Fibroblast of lung (primary cell): ENCODE measurements around the gene TJP1. TPM values are rescaled to one million over a fixed set of nuclear protein-coding genes. Genes with fewer than 3 reads are reported as not detected.
A peak's percentile ranks its signal among the peaks of the same experiment; 100 is the strongest.

ENCODE experiments used
- DNase-seq, 2 donors: peaks; one replicate each; pipeline versions ENCODE4 v3.0.0 to v3.0.0-alpha.2; 2010; ENCODE audit warnings: low read depth in 2 of 2
- H2AFZ ChIP-seq: 2 replicates; pipeline ENCODE4 v1.5.1; 2012; ENCODE audit warnings: low read length, control low read depth, inconsistent platforms
- H3K27ac ChIP-seq: 2 replicates; pipeline ENCODE4 v1.5.1; 2011; ENCODE audit warnings: low read length, control low read depth; ENCODE audit not compliant: insufficient read depth
- H3K27me3 ChIP-seq: 2 replicates; pipeline ENCODE4 v1.5.1; 2011; ENCODE audit warnings: mild to moderate bottlenecking, low read length; ENCODE audit not compliant: control insufficient read depth, insufficient read depth
- H3K36me3 ChIP-seq: 2 replicates; pipeline ENCODE4 v1.5.1; 2011; ENCODE audit warnings: low read length; ENCODE audit not compliant: control insufficient read depth, insufficient read depth
- H3K4me1 ChIP-seq: 2 replicates; pipeline ENCODE4 v1.5.1; 2011; ENCODE audit warnings: low read length; ENCODE audit not compliant: control insufficient read depth, insufficient read depth; ENCODE audit errors: extremely low read depth
- H3K4me2 ChIP-seq: 2 replicates; pipeline ENCODE4 v1.5.1; 2011; ENCODE audit warnings: low read length, control low read depth; ENCODE audit not compliant: insufficient read depth; ENCODE audit errors: extremely low read depth
- H3K4me3 ChIP-seq, 4 experiments: fragments of 200-600 bp in 1 of 4; sonication (generic) in 1 of 4; replicated peaks in 1 of 4; 2 replicates each; pipeline ENCODE4 v1.5.1; 2011 to 2016; ENCODE audit warnings: low read length in 4 of 4, low read depth in 3 of 4, mild to moderate bottlenecking in 3 of 4, control low read depth in 2 of 4, inconsistent platforms in 1 of 4, mixed read lengths in 1 of 4; ENCODE audit not compliant: insufficient read depth in 1 of 4; ENCODE audit errors: control extremely low read depth in 1 of 4
- H3K79me2 ChIP-seq: 2 replicates; pipeline ENCODE4 v1.5.1; 2012; ENCODE audit warnings: mild to moderate bottlenecking, low read length, inconsistent platforms; ENCODE audit not compliant: control insufficient read depth, insufficient read depth
- H3K9ac ChIP-seq: 2 replicates; pipeline ENCODE4 v1.5.1; 2011; ENCODE audit warnings: mild to moderate bottlenecking, low read length, control low read depth; ENCODE audit not compliant: insufficient read depth
- H3K9me3 ChIP-seq: 2 replicates; pipeline ENCODE4 v1.5.1; 2012; ENCODE audit warnings: low read depth, low read length; ENCODE audit not compliant: control insufficient read depth, insufficient read depth
- H4K20me1 ChIP-seq: 2 replicates; pipeline ENCODE4 v1.5.1; 2011; ENCODE audit warnings: low read length; ENCODE audit not compliant: control insufficient read depth, insufficient read depth; ENCODE audit errors: extremely low read depth
- EZH2 ChIP-seq: IDR thresholded peaks from 2 replicates; pipeline ENCODE4 v1.5.1; 2012; ENCODE audit warnings: low read length, control low read depth, mild to moderate bottlenecking; ENCODE audit errors: missing control alignments
- polyA plus RNA-seq, 2 donors: library from polyadenylated mRNA; depleted of rRNA in 1 of 2; stranded (reverse) in 1 of 2; unstranded in 1 of 2; fragments of >200 nt; gene quantifications; 2 replicates each; pipeline ENCODE4 v1.2.1, GENCODE V29; 2011 to 2012; ENCODE audit warnings: missing spikeins in 1 of 2
- total RNA-seq: library from RNA; depleted of rRNA; stranded (reverse); fragments of >200 nt; gene quantifications from 2 replicates; pipeline ENCODE4 v1.2.1, GENCODE V29; 2014
- TF ChIP-seq, protein P1 (sequence below), 2 donors: IDR thresholded peaks in 1 of 2; conservative IDR thresholded peaks in 1 of 2; 1 replicate in 1 of 2; 2 replicates in 1 of 2; pipeline ENCODE4 v1.5.1; 2011 to 2012; ENCODE audit warnings: low read length in 2 of 2, control low read depth in 1 of 2, inconsistent platforms in 1 of 2, low read depth in 1 of 2, mild to moderate bottlenecking in 1 of 2

The TJP1 gene
- total and polyA plus RNA-seq, 2 donors (not counting 1 experiment from before 2014, with no cell fraction given), result 53.7 to 110 TPM

DNA sequence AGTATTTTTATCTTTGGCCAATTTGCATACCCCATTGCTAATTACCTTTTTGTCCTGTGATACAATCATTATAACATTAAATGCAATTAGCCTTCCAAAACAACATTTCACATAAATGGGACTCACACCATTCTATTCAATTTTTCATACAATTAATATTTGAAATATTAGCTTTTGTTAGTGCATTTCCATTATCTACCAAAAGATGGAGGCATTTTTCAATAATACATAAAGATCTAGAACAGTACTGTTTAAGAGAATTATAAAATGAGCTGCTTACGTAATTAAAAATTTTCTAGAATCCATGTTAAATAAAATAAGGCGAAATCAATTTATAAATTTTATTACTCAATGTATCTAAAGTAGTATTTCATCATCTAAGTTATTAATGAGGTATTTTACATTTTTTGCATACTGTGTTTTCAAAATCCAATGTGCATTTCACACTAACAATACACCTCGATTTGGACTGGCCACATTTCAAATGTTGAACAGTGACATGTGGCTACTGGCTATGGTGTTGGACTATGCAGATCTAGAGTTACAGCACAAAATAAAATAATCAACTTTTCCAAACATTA, 74.3 kb downstream of the TJP1 start:
- Histone ChIP-seq H3K36me3 (no peaks in the 10 kb centered on the region), H2AFZ (no peak overlapping the region), H3K27me3 (no peaks in the 10 kb centered on the region), H4K20me1 (no peaks in the 10 kb centered on the region), H3K4me3 (no peak overlapping the region), H3K9ac (no peak overlapping the region), H3K4me2 (no peak overlapping the region), H3K4me1 (no peaks in the 10 kb centered on the region), H3K9me3 (no peaks in the 10 kb centered on the region), H3K27ac (no peak overlapping the region), H3K79me2 (no peaks in the 10 kb centered on the region)
- TF ChIP-seq EZH2, result no peak
- TF ChIP-seq, protein P1, sequence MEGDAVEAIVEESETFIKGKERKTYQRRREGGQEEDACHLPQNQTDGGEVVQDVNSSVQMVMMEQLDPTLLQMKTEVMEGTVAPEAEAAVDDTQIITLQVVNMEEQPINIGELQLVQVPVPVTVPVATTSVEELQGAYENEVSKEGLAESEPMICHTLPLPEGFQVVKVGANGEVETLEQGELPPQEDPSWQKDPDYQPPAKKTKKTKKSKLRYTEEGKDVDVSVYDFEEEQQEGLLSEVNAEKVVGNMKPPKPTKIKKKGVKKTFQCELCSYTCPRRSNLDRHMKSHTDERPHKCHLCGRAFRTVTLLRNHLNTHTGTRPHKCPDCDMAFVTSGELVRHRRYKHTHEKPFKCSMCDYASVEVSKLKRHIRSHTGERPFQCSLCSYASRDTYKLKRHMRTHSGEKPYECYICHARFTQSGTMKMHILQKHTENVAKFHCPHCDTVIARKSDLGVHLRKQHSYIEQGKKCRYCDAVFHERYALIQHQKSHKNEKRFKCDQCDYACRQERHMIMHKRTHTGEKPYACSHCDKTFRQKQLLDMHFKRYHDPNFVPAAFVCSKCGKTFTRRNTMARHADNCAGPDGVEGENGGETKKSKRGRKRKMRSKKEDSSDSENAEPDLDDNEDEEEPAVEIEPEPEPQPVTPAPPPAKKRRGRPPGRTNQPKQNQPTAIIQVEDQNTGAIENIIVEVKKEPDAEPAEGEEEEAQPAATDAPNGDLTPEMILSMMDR (conservative IDR thresholded peaks at IDR 0.05 in 1 of 2, IDR thresholded peaks at IDR 0.05 in 1 of 2; ENCODE audit: low read depth in 1 of 2, low read length in 2 of 2), result peak in 1 of 2 donors; percentile 32
- peak in 1 of 2 donors; percentile 63 for DNase-seq

GRCh38 chr15:29743475-29743874, 78.8 kb downstream of the TJP1 start:
- no peak overlapping the region for H3K9ac ChIP-seq
- H3K79me2 ChIP-seq, result no peaks in the 10 kb centered on the region
- no peaks in the 10 kb centered on the region for H3K27me3 ChIP-seq
- no peak overlapping the region for H2AFZ ChIP-seq
- H3K36me3 ChIP-seq, result no peaks in the 10 kb centered on the region
- no peak for DNase-seq
- no peak for TF ChIP-seq EZH2
- TF ChIP-seq, protein P1 (conservative IDR thresholded peaks at IDR 0.05 in 1 of 2, IDR thresholded peaks at IDR 0.05 in 1 of 2; ENCODE audit: low read depth in 1 of 2, low read length in 2 of 2), result no peak
- no peaks in the 10 kb centered on the region for H3K4me1 ChIP-seq
- H3K9me3 ChIP-seq, result no peaks in the 10 kb centered on the region
- H3K4me2 ChIP-seq, result no peak overlapping the region
- no peak overlapping the region for H3K27ac ChIP-seq
- H4K20me1 ChIP-seq, result no peaks in the 10 kb centered on the region
- H3K4me3 ChIP-seq, result no peak overlapping the region

- no peak overlapping the region for H3K4me3 ChIP-seq
- H3K27ac ChIP-seq, result no peak overlapping the region
- H3K36me3 ChIP-seq, result no peaks in the 10 kb centered on the region
- TF ChIP-seq, protein P1 (conservative IDR thresholded peaks at IDR 0.05 in 1 of 2, IDR thresholded peaks at IDR 0.05 in 1 of 2; ENCODE audit: low read depth in 1 of 2, low read length in 2 of 2), result peak; percentile 7 to 14
- no peak for TF ChIP-seq EZH2
- H3K9ac ChIP-seq, result no peak overlapping the region
- H4K20me1 ChIP-seq, result no peaks in the 10 kb centered on the region
- DNase-seq, result no peak
- no peak overlapping the region for H2AFZ ChIP-seq
- no peaks in the 10 kb centered on the region for H3K27me3 ChIP-seq
- H3K9me3 ChIP-seq, result no peaks in the 10 kb centered on the region
- no peak overlapping the region for H3K4me2 ChIP-seq
- H3K79me2 ChIP-seq, result no peaks in the 10 kb centered on the region
- peaks cover 2% of the 10 kb centered on the region for H3K4me1 ChIP-seq
Measured at GRCh38 chr15:29740692-29741311, 81.5 kb downstream of the TJP1 start.
